H1 (cell line): ENCODE measurements around the gene SLC2A5. TPM values are rescaled to one million over a fixed set of nuclear protein-coding genes. Genes with fewer than 3 reads are reported as not detected.
A peak's percentile ranks its signal among the peaks of the same experiment; 100 is the strongest.

ENCODE experiments used
- CTCF ChIA-PET: fragments of 300-600 bp; sonication (Branson Sonifier 250); formaldehyde crosslinking; loops from one replicate; lab custom pipeline; 2021; ENCODE audit not compliant: partially characterized antibody; lab: Charles Lee
- POLR2A ChIA-PET: fragments of 300-600 bp; sonication (Branson Sonifier 250); formaldehyde crosslinking; loops from one replicate; lab custom pipeline; 2021; ENCODE audit warnings: inconsistent platforms; ENCODE audit not compliant: partially characterized antibody; lab: Charles Lee
- DNase-seq, 2 experiments: peaks; one replicate each; pipeline versions ENCODE4 v3.0.0 to v3.0.0-alpha.2; 2010 to 2022; ENCODE audit warnings: low spot score in 2 of 2, low read depth in 1 of 2, mixed read lengths in 1 of 2
- FAIRE-seq: peaks from 2 replicates; lab custom pipeline; 2011; peaks lifted over from hg19 to GRCh38; lab: Jason Lieb, UNC
- H2AFZ ChIP-seq: 2 replicates; pipeline ENCODE4 v1.8.1; 2012; ENCODE audit warnings: low read length, inconsistent platforms
- H2AK5ac ChIP-seq: 2 replicates; pipeline ENCODE4 v1.6.1; 2013; ENCODE audit warnings: low read depth, low read length
- H2BK120ac ChIP-seq: replicated peaks from 2 replicates; pipeline ENCODE3; 2013; ENCODE audit warnings: low read depth, low read length, inconsistent platforms
- H2BK12ac ChIP-seq: 2 replicates; pipeline ENCODE4 v1.6.1; 2013; ENCODE audit warnings: low read depth, low read length
- H2BK15ac ChIP-seq: 2 replicates; pipeline ENCODE4 v1.6.1; 2013; ENCODE audit warnings: low read length
- H2BK20ac ChIP-seq: 2 replicates; pipeline ENCODE4 v1.6.1; 2013; ENCODE audit warnings: low read length
- H2BK5ac ChIP-seq: 2 replicates; pipeline ENCODE4 v1.6.1; 2013; ENCODE audit warnings: low read depth, low read length
- H3K14ac ChIP-seq: 2 replicates; pipeline ENCODE4 v1.6.1; 2013; ENCODE audit warnings: inconsistent platforms; ENCODE audit not compliant: insufficient read length
- H3K18ac ChIP-seq: 2 replicates; pipeline ENCODE4 v1.6.1; 2013; ENCODE audit warnings: low read length; ENCODE audit errors: extremely low read depth
- H3K23ac ChIP-seq: 2 replicates; pipeline ENCODE4 v1.6.1; 2013; ENCODE audit warnings: inconsistent platforms; ENCODE audit not compliant: insufficient read length
- H3K23me2 ChIP-seq: 2 replicates; pipeline ENCODE4 v1.6.1; 2013; ENCODE audit warnings: low read depth, low read length
- H3K27ac ChIP-seq: 2 replicates; pipeline ENCODE4 v1.6.1; 2011; ENCODE audit warnings: low read depth, low read length, inconsistent platforms
- H3K27me3 ChIP-seq, 4 experiments: replicated peaks in 1 of 4; 1 replicate in 1 of 4; 2 replicates in 3 of 4; pipeline versions ENCODE4 v1.6.1 to v1.8.1; 2011 to 2013; ENCODE audit warnings: low read length in 3 of 4, mild to moderate bottlenecking in 3 of 4, inconsistent platforms in 2 of 4, mixed read lengths in 2 of 4, moderate library complexity in 1 of 4; ENCODE audit not compliant: control insufficient read depth in 3 of 4, insufficient read depth in 3 of 4; ENCODE audit errors: extremely low read depth in 1 of 4
- H3K36me3 ChIP-seq, 4 experiments: 2 replicates each; pipeline versions ENCODE4 v1.6.1 to v1.8.1; 2011 to 2013; ENCODE audit warnings: mild to moderate bottlenecking in 4 of 4, low read length in 3 of 4, moderate library complexity in 2 of 4, control low read depth in 1 of 4, inconsistent platforms in 1 of 4; ENCODE audit not compliant: insufficient read depth in 4 of 4, control insufficient read depth in 2 of 4
- H3K4ac ChIP-seq: replicated peaks from 2 replicates; pipeline ENCODE3; 2013; ENCODE audit warnings: low read length, low read depth, mixed read lengths, inconsistent platforms; ENCODE audit not compliant: insufficient read length
- H3K4me1 ChIP-seq, 4 experiments: replicated peaks in 1 of 4; 1 replicate in 1 of 4; 2 replicates in 3 of 4; pipeline versions ENCODE4 v1.6.1 to v1.8.1; 2011 to 2013; ENCODE audit warnings: low read length in 3 of 4, inconsistent platforms in 2 of 4, mixed read lengths in 1 of 4; ENCODE audit not compliant: insufficient read depth in 4 of 4, control insufficient read depth in 3 of 4
- H3K4me2 ChIP-seq, 2 experiments: 2 replicates each; pipeline versions ENCODE4 v1.6.1 to v1.8.1; 2011 to 2013; ENCODE audit warnings: low read depth in 2 of 2, low read length in 2 of 2, control low read depth in 1 of 2, inconsistent platforms in 1 of 2, mild to moderate bottlenecking in 1 of 2; ENCODE audit not compliant: insufficient read depth in 1 of 2
- H3K4me3 ChIP-seq, 4 experiments: fragments of 200-600, 300-600 bp in 1 of 4; sonication (generic), shearing (Covaris generic), sonication (Bioruptor Twin) in 1 of 4; 2 replicates each; pipeline versions ENCODE4 v1.5.1 to v1.8.1; 2011 to 2016; ENCODE audit warnings: low read length in 4 of 4, low read depth in 3 of 4, control low read depth in 2 of 4, inconsistent platforms in 2 of 4, mild to moderate bottlenecking in 2 of 4, mixed read lengths in 1 of 4, moderate library complexity in 1 of 4; ENCODE audit not compliant: insufficient read depth in 2 of 4; ENCODE audit errors: extremely low read depth in 1 of 4
- H3K56ac ChIP-seq: replicated peaks from 2 replicates; pipeline ENCODE3; 2013; ENCODE audit warnings: low read depth, mild to moderate bottlenecking, mixed read lengths, low read length, inconsistent platforms; ENCODE audit not compliant: insufficient read length
- H3K79me1 ChIP-seq: 2 replicates; pipeline ENCODE4 v1.6.1; 2013; ENCODE audit warnings: low read depth, low read length, control low read depth
- H3K79me2 ChIP-seq, 2 experiments: 2 replicates each; pipeline versions ENCODE4 v1.6.1 to v1.8.1; 2012 to 2013; ENCODE audit warnings: low read length in 2 of 2, mild to moderate bottlenecking in 2 of 2, inconsistent platforms in 1 of 2; ENCODE audit not compliant: insufficient read depth in 2 of 2, control insufficient read depth in 1 of 2
- H3K9ac ChIP-seq, 4 experiments: replicated peaks in 1 of 4; 1 replicate in 1 of 4; 2 replicates in 3 of 4; pipeline versions ENCODE4 v1.6.1 to v1.8.1; 2011 to 2013; ENCODE audit warnings: low read depth in 3 of 4, low read length in 3 of 4, control low read depth in 2 of 4, mild to moderate bottlenecking in 2 of 4, moderate library complexity in 2 of 4, inconsistent platforms in 1 of 4; ENCODE audit errors: extremely low read depth in 1 of 4
- H3K9me3 ChIP-seq, 2 experiments: 2 replicates each; pipeline versions ENCODE4 v1.6.1 to v1.8.1; 2012 to 2013; ENCODE audit warnings: mild to moderate bottlenecking in 2 of 2, moderate library complexity in 2 of 2, control low read depth in 1 of 2, inconsistent platforms in 1 of 2, low read depth in 1 of 2, low read length in 1 of 2, mixed read lengths in 1 of 2; ENCODE audit not compliant: insufficient read depth in 2 of 2
- H4K20me1 ChIP-seq, 2 experiments: replicated peaks in 1 of 2; 2 replicates each; pipeline versions ENCODE3 to v1.8.1; 2011 to 2013; ENCODE audit warnings: inconsistent platforms in 2 of 2, low read length in 2 of 2, mild to moderate bottlenecking in 1 of 2; ENCODE audit not compliant: insufficient read depth in 2 of 2, control insufficient read depth in 1 of 2
- H4K5ac ChIP-seq: 2 replicates; pipeline ENCODE4 v1.6.1; 2013; ENCODE audit warnings: low read length, low read depth, mixed read lengths, inconsistent platforms; ENCODE audit not compliant: insufficient read length
- H4K8ac ChIP-seq: 2 replicates; pipeline ENCODE4 v1.8.0; 2013; ENCODE audit warnings: mild to moderate bottlenecking, moderate library complexity, low read length, inconsistent platforms; ENCODE audit not compliant: insufficient read depth; ENCODE audit errors: extremely low read depth
- H4K91ac ChIP-seq: replicated peaks from 2 replicates; pipeline ENCODE3; 2013; ENCODE audit warnings: low read length, mixed read lengths, inconsistent platforms; ENCODE audit not compliant: insufficient read length
- SRF ChIP-seq: IDR thresholded peaks from 2 replicates; pipeline ENCODE4 v1.6.1; 2011; ENCODE audit warnings: mild to moderate bottlenecking, low read depth, low read length, moderate library complexity
- WGBS, 2 experiments: shearing (Covaris generic) in 1 of 2; methylation state at CpG; one replicate each; pipeline versions ENCODE4 v1.1.6 to v1.1.7; 2013 to 2015; ENCODE audit warnings: low lambda C conversion rate in 2 of 2, mixed read lengths in 2 of 2, inconsistent platforms in 1 of 2, low coverage in 1 of 2, missing lambda C conversion rate in 1 of 2; ENCODE audit not compliant: insufficient replicate concordance in 2 of 2, insufficient coverage in 1 of 2, insufficient read length in 1 of 2; ENCODE audit errors: extremely low coverage in 1 of 2, missing lambda C conversion rate in 1 of 2; 5-methylcytosine and 5-hydroxymethylcytosine counted together
- polyA plus RNA-seq, 7 experiments: library from polyadenylated mRNA; depleted of rRNA in 3 of 7; stranded (reverse) in 5 of 7; unstranded in 2 of 7; fragments of >200 nt in 5 of 7; fragments of 200-250 nt in 2 of 7; gene quantifications; 1 replicate in 5 of 7; 2 replicates in 1 of 7; 4 replicates in 1 of 7; pipeline versions ENCODE4 v1.2.1 to v1.2.3, GENCODE V29; 2011 to 2013; ENCODE audit warnings: missing spikeins in 2 of 7, mixed read lengths in 2 of 7
- total RNA-seq: library from RNA; stranded (reverse); fragmentation: NEBNext Ultra II Directional; extraction: Animal tissue kit (Norgen Biotek cat#: 25700); gene quantifications from 2 replicates; pipeline ENCODE4 v1.2.1, GENCODE V29; 2021
- TF ChIP-seq, protein P1 (sequence below), 3 experiments: IDR thresholded peaks; 1 replicate in 2 of 3; 2 replicates in 1 of 3; pipeline versions ENCODE4 v1.5.1 to v1.6.1; 2011; ENCODE audit warnings: low read length in 3 of 3, mild to moderate bottlenecking in 3 of 3, inconsistent platforms in 2 of 3, low read depth in 1 of 3, moderate library complexity in 1 of 3; ENCODE audit not compliant: insufficient read depth in 1 of 3; ENCODE audit errors: control extremely low read depth in 1 of 3

The SLC2A5 gene
- total and polyA plus RNA-seq, 2 of the 8 experiments (the other 6 are each of a cell fraction or from before 2014, with no cell fraction given): 0.12 TPM; not detected in 1

DNA sequence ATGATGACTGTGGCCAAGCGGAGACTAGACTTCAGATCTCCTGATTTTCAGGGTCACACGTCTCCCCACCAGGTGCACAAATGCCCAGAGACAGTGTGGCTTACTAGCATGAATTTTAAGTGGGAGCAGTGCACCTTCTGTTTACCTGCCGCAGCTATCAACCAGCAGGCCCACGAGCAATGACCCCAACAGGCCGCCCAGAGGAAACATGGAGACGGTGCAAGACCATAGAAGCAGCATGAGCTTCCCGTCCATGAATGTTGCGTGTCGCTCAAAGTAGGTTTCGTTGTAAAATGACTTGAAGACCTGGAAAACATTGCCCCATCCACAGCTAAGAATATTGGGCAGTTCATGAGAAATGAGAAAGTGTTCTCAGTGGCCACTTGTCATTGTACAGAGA lies 46.7 kb downstream of the SLC2A5 start:
- Histone ChIP-seq H4K5ac (no peak overlapping the region), H3K9ac (no peak overlapping the region), H4K20me1 (no peaks in the 10 kb centered on the region), H3K18ac (no peak overlapping the region), H3K36me3 (no peaks in the 10 kb centered on the region), H3K23me2 (no peaks in the 10 kb centered on the region), H4K8ac (no peak overlapping the region), H3K27ac (no peak overlapping the region), H3K4ac (no peak overlapping the region), H3K79me1 (no peaks in the 10 kb centered on the region; the same call in 1 of the 2 replicates), H2BK20ac (no peak overlapping the region), H3K4me2 (no peak overlapping the region), H3K27me3 (no peaks in the 10 kb centered on the region), H3K14ac (no peak overlapping the region), H3K23ac (no peak overlapping the region), H3K9me3 (no peaks in the 10 kb centered on the region), H3K4me1 (no peaks in the 10 kb centered on the region), H2BK15ac (no peak overlapping the region), H2BK5ac (no peak overlapping the region), H2BK12ac (no peak overlapping the region), H3K4me3 (no peak overlapping the region), H3K79me2 (no peaks in the 10 kb centered on the region), H3K56ac (no peak overlapping the region), H2BK120ac (no peak overlapping the region), H2AFZ (no peak overlapping the region), H4K91ac (no peak overlapping the region), H2AK5ac (no peak overlapping the region)
- 95% methylated on average over 10 of the region's 10 CpGs; no CpG with 5 or more reads in 1 of the 2 experiments for WGBS, 2 experiments
- FAIRE-seq (no peak), DNase-seq (no peak)
- TF ChIP-seq, protein P1, sequence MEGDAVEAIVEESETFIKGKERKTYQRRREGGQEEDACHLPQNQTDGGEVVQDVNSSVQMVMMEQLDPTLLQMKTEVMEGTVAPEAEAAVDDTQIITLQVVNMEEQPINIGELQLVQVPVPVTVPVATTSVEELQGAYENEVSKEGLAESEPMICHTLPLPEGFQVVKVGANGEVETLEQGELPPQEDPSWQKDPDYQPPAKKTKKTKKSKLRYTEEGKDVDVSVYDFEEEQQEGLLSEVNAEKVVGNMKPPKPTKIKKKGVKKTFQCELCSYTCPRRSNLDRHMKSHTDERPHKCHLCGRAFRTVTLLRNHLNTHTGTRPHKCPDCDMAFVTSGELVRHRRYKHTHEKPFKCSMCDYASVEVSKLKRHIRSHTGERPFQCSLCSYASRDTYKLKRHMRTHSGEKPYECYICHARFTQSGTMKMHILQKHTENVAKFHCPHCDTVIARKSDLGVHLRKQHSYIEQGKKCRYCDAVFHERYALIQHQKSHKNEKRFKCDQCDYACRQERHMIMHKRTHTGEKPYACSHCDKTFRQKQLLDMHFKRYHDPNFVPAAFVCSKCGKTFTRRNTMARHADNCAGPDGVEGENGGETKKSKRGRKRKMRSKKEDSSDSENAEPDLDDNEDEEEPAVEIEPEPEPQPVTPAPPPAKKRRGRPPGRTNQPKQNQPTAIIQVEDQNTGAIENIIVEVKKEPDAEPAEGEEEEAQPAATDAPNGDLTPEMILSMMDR (IDR thresholded peaks at IDR 0.05; ENCODE audit: control extremely low read depth in 1 of 3, insufficient read depth in 1 of 3, low read depth in 1 of 3, low read length in 3 of 3): peak in 1 of 3 experiments; percentile 27; a peak in 1 of 4 replicates
- no peak for TF ChIP-seq SRF
- CTCF ChIA-PET: interaction anchor here (1.0 to 2.1 kb wide), 4 partner anchors 9 to 79 kb away, joined by 3 to 9 read pairs (median 5); no protein-coding TSS in a partner anchor
- POLR2A ChIA-PET: interaction anchor here (0.7 to 1.0 kb wide), 2 partner anchors 13 to 19 kb away, joined by 4 to 5 read pairs; no protein-coding TSS in a partner anchor
